ENCODE measurements around the gene OR6P1.

Gene OR6P1, protein sequence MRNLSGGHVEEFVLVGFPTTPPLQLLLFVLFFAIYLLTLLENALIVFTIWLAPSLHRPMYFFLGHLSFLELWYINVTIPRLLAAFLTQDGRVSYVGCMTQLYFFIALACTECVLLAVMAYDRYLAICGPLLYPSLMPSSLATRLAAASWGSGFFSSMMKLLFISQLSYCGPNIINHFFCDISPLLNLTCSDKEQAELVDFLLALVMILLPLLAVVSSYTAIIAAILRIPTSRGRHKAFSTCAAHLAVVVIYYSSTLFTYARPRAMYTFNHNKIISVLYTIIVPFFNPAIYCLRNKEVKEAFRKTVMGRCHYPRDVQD

DNA sequence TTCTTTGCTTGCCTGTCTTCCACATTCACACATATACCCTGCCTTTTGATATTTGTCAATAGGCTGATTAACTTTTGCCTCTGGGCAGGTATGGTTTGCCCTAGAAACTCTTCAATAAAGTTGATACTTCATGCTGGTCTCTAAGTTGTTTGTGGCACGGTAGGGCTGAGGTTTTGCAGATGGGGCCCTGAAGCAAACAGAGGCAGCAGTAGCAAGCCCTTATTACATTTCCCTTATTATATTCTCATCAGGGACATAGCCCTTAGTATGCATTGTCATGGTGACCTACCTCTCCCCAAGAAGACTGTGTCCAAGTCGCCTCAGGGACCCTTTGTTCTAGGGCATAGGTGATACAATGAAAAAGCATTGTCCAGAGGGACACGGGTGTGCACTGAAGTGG, at the start of gene OR6P1:
Gene OR6P1 (minus strand): TSS at position 101 of the 400 bp plus-strand sequence. CDS start 6,976 bp downstream, outside the sequence.
- no peak for DNase-seq

DNA sequence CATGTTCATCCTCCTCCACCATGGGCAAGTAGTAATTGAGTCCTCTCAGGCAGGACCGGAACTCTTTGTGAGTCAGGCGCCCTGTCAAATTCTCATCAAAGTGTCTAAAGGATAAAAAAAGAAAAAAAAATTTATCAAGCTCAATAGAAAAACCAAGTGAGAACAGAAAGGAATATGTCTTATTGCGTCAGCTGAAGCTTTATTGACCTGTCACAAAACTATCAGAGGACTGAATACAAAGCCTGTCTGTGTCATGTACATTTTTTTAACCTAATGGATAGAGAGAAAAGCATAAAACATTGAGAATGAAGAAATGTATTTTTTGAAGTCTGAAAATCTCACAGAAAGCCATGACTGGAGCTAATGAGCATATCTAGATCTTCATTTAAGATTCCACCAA, 43.4 kb upstream of the OR6P1 start:
- DNase-seq: no peak

DNA sequence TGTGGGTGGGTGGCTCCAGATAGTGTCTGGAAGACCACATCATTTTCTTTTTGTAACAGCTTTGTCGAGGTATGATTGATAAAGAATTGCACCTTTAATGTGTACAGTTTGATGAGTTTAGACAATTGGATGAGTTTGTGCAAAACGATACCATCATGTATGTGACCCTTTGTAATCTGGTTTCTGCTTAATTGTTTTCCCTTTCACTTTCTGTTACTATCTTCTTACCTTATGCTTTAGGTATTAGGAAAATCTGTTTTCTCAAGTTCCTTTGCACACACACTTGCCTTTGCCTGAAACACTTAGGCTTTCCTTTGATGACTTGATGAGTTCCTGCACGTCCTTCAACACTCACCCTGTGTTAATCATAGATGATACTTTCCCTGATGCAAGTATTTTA, 41.5 kb upstream of the OR6P1 start:
- no peak for DNase-seq

DNA sequence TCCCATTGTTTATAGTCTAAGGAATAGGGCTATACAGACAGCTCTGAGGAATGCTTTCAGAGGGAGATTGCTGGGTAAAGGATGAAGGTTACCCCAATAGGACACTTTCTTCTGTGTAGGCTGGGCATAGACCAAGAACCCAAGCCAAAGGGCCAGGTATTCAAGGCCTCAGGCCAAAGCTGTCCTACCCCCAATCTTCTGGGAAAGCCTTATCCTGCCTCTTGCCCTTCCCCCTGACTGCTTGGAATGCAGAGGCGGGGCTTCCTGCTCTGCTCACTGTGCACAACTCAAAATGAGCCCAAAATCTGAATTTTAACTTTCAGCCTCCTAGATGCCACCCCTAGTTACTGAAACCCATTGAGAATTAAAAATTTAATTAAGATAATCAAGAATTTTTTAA, 36.9 kb upstream of the OR6P1 start:
- no peak for DNase-seq

DNA sequence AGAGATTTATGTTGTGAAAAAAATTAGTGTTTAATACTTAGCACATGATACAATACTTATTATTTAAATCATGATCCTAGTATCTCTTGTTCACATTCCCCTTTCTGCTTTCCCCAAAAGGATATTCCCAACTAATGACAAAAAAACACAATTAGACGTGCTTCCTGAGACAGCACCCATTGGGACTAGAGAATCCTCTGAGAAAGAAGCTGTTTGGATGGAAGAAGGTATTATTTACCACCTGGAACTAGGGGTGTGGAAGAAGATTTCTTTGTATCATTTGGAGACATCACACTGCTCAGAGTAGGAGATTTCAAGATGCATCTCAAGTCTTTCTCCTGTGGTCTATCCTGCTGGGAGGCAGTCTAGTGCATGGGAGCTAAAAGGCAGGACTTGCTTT, 34.6 kb upstream of the OR6P1 start, which contains the start of gene OR10Z1:
Gene OR10Z1 (plus strand): TSS at position 301 of the 400 bp plus-strand sequence. CDS start 1,171 bp downstream, outside the sequence.
- no peak for DNase-seq

DNA sequence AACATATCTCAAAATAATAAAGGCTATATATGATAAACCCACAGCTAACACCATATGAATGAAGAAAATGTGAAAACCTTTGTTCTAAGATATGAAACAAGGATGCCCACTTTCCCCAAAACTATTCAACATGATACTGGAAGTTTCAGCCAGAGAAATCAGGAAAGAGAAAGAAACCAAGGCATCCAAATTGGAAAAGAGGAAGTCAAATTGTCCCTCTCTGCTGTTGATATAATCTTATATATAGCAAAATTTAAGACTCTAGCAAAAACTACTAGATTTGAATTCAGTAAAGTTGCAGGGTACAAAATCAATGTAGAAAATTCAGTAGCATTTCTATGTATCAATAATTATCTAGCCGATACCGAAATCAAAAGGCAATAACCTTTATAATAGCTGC, 30.4 kb upstream of the OR6P1 start:
- DNase-seq: no peak

DNA sequence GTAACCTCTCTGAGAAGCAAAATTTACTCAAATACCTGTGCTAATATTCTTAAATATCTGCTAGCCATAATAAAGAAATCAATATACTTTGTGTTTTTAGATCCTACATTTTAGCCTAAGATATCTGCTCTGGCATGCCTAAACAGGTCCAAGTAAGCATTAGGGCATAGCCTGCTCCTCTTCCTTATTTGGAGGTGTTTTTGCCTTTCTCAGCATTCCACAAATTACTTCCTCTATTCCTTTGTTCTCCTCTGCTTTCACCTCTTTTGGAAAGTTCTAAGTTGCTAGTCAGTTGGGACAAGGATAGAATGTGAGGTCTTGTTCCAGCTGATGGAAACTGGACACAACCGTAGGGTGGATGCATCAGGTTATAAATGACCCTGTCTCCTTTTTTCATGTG, 16.6 kb upstream of the OR6P1 start:
- no peak for DNase-seq

DNA sequence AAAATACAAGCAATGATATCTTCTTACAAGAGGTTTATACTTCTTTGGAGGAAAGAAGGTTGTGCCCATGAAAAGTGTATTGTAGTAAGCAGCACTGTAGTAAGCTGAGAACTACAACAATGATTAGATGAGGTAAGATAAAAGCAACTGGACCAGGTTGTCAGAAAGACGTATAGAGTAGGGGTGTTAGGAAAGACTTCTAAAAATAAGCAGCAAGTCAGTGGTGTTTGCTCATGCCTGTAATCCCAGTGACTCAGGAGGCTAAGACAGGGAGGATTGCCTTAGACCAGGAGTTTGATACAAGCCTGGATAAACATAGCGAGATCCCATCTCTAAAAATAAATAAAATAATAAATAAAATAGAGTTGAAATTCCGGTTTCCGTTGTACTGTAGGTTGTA, 13.6 kb upstream of the OR6P1 start:
- DNase-seq: no peak

DNA sequence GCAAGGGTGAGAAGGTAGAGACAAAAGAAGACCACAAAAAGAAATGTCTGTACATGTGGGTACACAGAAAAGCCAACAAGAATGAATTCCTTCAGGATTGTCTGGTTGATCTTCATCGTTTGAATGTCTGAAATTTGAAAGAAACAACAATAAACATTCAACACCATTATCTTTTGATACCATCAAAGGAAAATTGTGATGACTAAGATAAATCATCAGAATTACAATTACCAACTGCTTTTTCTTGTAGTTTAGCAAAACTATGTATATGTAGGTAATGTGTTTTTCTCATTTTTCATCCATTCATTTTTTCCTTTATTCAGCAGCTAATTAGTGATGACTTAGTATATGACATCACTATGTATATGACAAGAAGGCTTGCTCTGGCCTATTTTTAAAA, 9.4 kb upstream of the OR6P1 start, which contains the start of gene OR10X1:
Gene OR10X1 (minus strand): TSS at position 167 of the 400 bp plus-strand sequence. CDS start 0 bp downstream, at position 167.
- DNase-seq: no peak

DNA sequence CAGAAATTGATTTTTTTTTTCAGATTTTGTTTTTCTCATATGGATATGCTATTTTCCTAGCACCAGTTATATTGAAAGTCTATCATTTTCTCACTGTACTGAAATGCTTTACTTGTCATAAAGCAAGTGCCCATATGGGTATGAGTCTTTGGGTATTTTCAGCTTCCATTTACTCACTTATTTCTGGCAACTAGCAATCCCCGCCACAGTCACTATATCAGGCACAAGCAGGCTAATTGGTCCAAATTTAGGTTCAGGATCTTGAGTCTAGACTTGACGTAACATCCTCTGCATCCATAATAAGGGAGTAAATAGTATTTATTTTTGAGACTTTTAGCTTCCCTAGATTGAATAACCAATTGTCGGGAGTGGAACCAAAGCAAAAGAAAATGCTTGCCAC, 7.2 kb upstream of the OR6P1 start:
- DNase-seq: no peak

DNA sequence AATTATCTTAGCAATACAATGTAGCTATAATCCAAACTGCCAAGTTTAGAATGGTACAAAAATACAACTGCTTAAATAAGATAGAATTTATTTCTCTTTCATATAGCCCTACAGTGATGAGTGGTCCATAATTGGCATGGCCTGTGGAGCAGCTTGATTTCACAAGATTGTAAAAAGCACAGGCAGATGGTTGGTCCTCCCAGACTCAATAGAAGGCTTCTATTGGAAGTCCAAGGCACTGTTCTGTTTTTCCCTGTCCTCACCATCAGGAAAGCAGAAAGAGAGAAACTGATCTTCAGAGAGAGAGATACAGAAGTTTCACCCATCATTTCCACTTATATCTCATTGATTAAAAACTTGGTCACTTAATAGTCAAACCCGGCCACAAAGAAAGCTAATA, 1.8 kb upstream of the OR6P1 start:
- no peak for DNase-seq

DNA sequence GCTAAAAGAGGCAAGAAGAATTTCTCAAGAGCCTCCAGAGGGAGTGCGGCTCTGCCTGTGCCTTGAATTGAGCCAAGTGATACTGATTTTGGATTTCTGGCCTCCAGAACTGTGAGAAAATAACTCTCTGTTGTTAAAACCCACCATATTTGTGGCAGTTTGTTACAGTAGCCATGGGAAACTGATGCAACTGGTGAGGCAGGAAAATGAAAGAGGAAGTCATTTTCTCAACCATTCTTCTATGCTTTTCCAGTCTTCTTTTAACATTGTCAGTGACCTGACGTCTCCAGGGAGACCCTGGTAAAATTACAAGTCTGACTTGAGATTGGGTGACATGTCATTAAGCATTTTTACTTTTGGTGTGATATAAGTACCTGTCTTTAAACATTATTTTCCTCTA, 5.8 kb downstream of the OR6P1 start:
- DNase-seq: no peak

DNA sequence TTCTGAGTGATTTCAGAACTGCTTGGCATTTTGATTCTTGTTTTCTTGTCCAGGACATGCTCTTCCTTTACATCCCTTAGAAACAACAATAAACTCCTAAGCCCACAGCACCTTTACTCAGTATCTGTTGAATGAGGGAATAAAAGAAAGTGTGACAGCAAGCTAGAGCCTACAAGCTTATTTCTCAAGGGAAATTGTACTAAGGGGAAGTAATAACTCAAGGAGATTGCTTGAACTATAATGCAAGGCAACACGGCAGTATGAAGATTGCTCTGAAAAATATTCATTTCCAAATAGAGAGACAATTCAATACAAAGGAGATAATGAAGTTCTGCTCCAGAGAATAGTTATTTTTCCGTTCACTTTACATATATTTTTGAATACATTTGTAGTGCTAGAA, 6.5 kb downstream of the OR6P1 start:
- DNase-seq: no peak

DNA sequence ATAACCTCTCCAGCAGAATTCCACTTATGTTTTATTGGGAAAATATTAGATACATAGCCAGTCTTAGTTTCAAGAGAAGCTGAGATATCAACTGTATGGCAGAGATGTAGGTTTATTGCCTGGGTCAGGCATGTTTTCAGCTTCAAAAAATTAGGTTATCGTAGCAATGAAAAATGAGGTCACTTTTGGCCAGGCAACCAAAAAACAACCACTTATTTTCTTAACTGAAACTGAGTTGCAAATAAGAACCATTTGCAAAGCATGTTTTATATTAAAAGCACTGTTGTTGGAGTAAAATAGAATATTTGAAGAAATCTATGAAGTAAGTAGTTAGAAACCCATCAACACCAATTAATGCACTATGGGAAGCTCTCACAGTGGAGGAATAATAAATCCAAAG, 10.7 kb downstream of the OR6P1 start:
- DNase-seq: no peak

DNA sequence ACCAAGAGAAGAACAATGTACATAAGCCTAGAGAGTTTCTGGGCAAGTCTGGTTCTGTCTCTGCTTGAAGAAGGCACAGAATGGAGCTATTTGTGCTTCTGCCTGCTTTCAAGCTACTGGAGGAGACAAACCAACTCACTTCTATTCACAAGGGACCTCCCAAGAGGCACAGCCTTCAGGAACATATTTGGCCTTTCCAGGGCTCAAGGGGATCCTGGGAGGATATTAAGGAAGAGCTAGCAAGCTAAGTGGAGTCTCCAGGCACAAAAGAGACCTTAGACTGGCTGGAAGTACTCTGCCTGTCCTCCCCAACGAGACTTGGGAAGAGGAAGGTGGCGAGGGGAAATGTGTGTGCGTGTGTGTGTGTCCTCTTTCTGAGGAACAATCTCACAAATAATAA, 16.0 kb downstream of the OR6P1 start, which contains the start of gene OR6Y1:
Gene OR6Y1 (minus strand): TSS at position 54 of the 400 bp plus-strand sequence. CDS start 6,300 bp downstream, outside the sequence.
- DNase-seq: no peak

DNA sequence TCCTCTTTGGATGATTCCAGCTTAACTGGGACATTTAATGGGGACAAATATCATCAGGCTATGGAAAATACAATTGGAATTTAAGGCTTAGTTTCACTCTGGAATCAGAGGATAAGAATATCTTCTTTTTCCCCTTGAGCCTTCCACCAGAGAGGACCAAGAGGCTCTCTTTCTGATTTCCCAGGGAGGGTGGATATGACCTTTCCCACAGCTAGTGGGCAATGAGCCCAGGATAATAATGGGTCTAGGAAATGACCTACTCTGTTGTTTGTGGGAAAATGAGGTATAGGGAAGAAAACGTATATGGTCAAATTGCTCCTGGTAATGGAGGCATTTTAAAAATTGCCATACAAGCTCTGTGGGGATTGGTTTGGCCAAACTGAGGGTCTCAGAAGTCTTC, 18.1 kb downstream of the OR6P1 start:
- no peak for DNase-seq

DNA sequence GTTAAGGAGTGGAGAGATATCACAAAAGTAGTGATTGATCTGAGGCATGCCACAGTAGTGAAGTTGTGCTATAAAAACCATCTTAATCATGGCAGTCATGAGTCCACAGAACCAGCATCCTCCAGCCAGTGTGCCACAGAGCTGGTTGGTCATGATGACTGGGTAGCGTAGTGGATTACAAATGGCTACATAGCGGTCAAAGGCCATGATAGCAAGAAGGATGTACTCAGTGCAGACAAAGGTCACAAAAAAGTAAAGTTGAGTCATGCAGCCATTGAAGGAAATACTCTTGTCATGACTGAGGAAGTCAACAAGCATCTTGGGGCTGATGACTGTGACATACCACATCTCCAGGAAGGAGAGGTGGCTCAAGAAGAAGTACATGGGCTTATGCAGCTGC, 22.8 kb downstream of the OR6P1 start:
- no peak for DNase-seq

DNA sequence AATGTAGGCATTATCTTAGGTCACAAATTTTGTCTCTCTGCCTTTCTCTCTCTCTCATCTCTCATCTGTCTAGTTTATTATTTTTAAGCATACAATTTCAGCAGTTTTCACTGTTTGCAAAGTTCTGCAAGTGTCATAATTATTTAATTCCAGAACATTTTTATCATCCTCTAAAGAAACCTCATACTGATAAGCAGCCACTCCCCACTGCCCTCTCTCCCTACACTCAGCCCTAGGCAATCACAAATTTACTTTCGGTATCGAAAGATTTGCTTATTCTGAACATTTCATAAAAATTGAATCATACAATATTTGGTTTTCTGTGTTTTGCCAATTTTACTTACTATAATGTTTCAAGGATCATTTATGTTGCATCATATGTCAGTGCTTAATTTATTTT, 32.8 kb downstream of the OR6P1 start:
- no peak for DNase-seq

DNA sequence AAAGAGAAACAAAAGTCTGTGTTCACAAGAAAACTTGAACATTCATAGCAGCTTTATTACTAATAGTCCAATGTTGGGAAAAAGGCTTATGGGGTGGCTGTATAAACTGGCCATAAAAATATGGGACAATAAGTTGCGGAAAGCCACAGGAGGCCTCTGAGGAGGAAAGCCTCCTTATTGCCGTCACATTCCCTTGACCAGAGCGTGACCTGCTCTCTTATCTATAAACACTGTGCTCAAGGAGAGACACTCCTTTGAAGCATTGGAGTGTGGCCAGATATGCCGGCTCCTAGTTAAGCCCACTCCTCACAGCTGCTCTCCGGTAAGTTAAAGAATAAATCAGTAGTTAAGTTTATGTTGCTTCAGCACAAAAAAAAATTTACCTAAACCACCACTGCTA, 35.9 kb downstream of the OR6P1 start:
- DNase-seq: no peak

DNA sequence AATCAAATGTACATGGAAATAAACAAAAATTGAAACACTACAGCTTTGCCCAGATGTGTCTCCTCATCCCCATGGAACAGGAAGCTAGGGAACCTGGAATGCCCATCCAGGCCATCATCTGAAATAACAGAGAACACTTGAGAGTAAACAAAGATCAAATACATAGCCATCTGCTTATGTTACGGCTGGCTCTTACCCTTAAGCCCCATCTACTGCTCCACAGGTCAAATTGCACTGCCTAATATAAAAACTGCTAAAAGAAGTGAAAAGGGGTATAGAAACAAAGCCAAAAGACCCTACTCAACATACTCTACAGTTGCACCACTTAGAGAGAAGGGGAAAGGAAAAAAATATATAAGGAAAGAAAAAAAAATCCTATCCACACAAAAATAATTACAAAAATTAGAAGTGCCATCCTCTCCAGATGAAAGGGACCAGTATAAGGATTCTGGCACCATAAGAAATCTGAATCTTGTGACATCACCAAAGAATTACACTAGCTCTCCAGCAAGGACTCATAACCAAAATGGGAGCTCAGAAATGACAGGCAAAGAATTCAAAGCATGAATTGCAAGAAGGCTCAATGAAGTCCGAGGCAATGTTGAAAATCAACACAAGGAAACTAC, 43.1 kb downstream of the OR6P1 start:
- no peak for DNase-seq

DNA sequence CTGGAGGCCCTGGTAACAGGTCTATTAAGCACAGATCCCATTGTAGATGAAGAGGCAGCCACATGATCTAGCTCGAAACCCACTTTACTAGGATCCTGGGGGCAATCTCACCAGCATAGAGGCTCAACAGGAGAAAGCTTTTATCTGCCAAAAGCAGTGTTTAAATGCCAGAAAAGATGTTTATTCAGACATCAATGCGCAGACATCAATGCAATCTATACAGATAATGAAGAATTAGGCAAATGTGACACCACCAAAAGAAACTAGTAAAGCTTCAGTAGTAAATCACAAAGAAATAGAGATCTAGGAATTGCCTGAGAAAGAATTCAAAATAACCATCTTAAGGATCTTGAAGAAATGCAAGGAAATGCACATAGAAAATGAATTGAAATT, 48.7 kb downstream of the OR6P1 start:
- DNase-seq: no peak

DNA sequence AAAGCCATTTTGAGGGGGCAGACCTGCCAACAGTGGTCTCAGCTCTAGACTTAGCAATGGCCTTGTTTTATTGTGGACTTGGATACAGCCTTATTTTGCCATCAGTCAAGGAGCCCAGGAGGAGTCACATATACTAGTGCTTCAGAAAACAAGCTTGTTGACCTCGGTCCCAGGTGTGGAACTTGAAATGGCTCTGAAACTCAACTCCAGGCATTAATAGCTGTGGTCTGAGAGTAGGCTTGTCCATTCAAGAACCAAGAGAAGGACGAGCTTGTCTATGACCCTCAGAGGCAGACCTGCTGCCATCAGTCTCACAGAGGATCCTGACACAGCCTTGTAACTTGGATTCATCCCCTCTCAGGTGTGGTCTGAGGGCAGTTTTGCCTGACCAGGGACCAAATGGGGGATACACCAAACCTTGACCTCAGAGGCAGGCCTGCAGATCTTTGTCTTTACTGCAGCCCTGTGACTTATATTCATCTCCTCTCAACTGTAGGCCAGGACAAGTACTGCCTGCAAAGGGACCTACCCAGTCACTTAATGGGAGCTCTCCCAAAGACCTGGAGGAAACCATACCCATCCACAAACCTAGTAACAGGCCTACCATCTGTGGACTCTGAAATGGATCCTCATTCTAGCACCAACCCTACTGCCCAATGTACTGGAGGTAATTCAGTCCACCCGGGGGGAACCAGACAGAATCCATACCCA, 49.3 kb downstream of the OR6P1 start:
- no peak for DNase-seq

DNA sequence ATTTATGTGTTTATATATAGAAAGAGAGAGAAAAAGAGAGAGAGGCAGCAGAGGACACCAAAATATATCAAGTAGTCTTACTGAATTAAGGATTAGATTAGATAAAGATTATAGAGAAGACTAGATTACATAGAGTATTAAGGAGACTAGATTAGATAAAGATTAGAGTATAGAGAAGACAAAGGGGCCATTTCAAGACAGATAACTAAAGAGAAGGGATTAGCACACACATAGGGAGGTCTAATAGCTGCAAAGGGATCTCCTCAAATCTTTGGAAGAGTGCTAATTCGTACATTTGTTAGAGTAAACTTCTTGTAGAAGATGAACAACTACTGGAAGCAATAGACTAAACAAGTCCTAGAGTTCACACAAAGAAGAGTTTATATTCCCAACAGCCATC, 50.4 kb downstream of the OR6P1 start:
- DNase-seq: no peak

DNA sequence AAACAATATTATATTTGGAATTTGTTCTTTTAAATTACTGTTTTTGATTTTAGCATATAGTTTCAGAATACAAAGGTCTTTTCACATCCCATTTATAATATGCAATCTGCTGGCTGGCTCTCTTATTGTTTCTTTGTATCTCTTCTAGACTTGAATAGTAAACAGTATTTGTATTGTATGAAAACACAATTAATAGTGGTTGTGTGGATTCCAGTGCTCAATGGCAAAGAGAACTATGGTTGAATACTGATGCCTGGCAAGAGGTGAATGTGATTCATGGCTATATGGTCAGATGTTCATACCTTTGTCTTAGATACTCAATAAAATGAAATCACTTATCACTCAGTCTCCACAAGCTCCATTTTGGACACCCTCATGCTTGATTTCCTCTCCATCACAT, 53.4 kb downstream of the OR6P1 start:
- DNase-seq: no peak

All from NCI-H524 treated with DMSO at 0.1 percent for 48 hours (cell line).